GM03348 (cell line): ENCODE results near the gene GAPVD1.

Experiments used
- DNase-seq: peaks from one replicate; pipeline ENCODE4 v3.0.0; 2012; ENCODE audit warnings: low spot score

Gene GAPVD1

DNA sequence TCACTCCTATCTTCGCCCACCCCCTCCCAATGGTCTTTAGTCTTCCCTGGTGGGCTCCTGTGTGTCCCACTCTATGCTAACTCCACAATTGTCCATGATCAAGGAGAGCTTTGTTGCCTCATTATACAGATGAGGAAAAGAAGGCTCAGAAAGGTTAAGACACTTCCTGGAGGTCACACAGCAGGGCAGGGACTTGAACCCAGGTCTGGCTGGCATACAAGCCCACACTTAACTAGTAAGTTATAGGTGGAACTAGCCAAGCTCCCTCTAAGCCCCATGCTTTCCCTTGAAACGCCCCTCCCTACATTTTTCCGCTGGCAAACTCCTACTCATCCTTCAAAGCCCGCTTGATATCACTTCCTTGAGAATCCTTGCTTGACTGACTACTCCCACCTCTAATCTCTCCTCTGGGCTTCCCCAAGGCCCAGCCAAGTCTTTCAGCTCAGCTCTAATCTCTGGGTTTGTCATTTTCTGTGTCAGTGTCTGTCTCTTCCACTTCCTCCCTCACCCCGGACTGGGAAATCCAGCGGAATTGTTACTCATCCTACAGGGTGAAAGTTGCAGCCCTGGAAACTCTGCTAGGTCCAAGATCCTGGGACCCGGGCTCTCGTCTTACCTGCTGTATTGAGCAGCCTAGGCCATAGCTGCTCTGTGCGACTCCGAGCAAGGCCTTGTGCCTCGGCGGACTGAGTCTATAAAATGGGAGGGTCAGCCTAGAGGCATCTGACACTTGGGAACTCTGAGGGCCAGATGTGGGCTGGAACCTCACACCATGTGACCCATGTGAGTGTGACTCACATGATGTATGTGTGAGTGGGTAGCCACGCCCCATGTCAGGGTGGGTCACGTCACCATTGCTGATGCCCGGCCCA lies 144.5 kb downstream of the GAPVD1 start:
- no peak for DNase-seq

DNA sequence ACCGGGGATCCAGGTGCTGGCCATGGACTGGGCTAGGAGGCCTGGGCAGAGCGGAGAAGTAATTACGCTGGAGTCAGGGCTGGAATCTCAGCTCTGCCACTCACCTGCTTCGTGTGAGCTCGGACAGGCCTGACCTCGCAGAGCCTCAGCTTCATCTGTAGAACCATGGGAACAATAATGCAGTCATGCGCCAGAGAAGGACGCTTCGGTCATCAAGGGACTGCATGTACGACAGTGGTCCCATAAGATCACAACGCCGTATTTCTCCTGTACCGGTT lies 145.1 kb downstream of the GAPVD1 start:
- DNase-seq = no peak

DNA sequence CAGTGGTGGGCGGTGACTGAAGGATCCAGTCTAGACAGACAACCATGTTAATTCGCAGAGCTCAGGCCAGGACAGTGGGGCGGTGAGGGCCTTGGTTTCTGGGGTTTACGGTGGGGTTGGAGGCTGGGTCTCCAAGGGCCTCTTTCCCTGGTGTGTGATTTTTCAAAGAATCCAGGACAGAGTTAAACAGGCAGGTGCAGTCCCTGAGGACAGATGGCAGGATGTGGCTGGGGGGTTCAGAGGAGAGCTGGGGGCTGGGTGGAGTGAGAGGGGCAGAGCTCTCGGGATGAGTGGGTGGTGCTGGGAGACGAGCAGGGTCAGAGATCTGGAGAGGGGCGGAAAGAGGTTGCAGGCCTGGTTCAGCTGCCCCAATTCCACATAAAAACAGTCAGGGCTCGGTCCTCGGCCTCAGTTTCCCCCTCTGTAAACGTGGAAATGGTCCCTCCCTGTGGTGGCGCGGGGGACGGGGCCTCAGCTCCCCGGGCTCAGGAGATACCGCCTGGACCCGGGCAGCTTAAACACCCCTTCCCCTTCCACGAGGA lies 145.9 kb downstream of the GAPVD1 start:
- DNase-seq = no peak

DNA sequence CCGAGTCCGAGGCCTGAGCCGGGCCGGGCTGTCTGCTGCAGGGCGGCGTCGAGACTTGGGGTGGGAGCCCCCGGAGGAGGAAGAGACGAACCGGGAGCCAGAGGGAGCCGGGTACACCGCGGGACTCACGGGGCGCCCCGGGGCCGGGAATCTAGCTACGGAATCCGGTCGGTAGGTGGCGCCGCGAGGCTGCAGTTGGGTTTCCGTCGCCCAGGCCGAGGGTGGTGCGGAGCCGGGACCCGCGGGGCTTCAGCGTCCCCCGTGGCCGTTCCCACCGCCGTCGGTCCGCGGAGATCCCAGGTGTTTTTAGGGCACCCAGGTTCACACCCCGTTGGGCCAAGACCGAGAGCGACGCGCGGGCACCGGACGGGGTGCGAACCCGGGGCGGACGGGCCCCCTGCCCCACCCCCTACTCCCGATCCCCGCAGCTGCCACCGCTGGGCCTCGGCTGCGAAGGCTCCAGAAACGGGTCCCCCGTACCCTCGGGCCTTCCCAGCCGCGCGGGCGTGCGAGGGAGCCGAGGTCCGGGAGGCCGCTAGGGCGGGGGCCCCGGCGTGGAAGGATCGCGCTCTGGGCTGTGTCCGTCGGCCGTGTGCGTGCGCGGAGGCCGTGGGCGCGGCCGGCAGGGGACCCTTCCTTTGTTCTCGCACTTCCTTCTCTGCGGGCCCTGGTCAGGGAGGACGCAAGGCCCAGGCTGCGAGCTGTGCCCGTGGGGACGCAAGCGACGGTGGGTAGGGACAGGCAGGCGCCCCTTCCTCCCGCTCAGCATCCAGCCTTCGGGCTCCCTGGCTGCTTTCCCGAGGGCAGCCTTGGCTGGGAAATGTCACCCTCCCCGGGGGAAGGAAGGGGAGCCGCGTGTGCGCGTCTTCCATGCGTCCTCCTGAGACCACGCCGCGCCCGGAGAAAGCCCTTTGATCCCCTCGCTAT lies 146.6 kb downstream of the GAPVD1 start:
- DNase-seq = peak; percentile 96

DNA sequence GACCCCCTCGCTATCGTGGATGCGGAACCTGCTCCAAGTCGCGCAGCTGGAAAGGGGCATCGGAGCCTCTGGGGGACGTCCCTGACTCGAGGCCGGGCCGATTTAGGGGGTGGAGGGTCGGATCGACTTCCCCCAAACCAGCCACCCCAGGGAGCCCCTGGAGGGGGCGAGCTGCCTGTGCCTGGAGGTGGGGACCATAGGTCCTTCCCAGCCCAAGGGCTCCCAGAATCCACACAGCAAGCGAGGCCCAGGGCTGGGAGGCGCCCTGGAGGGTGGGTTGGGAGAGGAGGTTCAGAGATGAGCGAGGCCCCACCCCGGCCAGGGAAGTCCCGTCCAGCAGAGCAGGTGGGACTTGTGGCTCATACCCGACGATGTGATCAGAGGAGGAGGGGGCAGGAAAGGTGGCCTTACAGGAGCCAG lies 147.6 kb downstream of the GAPVD1 start:
- no peak for DNase-seq

DNA sequence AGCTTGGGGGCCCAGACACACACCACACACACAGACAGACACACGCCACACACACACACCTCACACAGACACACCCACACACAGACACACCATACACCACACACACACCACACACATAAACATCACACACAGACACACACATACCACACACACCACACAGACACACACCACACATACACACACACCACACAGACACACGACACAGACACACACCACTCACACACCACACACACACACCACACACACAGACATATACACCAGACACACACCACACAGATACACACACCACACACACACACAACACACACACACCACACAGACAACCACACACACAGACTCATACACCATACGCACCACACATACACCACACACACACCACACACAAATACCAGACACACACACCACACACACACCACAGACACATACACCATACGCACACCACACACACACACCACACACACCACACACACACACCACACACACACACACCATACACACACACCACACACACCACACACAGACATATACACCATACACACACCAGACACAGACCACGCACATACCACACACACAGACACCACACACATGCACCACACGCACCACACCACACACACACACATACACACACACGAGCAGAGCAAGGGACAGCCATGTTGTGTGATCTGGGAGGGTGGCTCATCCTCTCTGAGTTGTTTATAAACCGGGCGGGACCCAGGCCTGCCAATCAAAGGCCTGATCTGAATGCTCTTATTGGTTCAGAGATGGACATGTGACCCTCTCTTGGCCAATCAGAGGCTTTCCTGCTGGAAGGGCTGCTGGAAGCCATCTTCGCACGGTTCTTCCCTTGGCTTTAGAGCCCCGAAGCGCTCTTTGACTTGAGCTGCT lies 148.3 kb downstream of the GAPVD1 start:
- DNase-seq = peak; percentile 59

DNA sequence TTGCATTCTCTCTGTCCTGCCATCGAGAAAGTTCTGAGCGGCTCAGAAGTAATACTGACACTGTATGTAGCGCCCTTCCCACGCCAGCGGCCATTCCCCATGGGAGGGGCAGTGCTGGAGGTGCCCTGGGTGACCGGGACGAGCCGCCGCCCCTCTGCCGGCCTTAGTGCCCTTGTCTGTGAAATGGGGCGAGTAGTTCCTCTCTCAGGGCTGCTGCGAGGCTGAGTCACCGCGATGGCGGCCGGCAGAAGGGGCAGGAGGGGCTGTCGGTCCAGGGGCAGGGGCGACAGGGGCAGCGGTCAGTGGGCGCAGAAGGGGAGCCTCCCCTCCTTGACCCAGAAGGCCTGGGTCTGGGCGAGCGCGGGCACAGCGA lies 148.9 kb downstream of the GAPVD1 start:
- no peak for DNase-seq

DNA sequence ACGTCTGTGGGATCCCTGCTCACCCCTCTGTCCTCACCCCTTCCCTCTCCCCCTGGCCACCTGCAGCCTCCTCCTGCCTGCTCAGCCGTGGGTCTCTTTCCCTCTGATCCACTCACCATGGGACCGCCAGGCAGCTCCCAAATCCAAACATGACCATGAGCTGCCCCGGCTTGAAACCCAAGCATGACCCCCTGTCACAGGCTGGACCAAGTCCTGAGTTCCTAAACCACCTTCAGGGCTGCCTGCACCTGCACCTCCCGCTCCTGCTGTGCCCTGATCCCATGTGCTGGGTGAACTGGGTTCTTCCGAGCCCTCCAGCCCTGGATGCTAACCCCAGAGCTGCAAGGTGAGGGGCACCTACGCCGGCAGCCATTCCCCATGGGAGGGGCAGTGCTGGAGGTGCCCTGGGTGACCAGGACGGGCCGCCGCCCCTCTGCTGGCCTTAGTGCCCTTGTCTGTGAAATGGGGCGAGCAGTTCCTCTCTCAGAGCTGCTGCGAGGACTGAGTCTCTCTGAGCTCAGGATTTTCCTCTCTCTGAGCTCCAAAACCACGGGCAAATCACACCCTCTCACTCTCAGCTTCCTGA lies 149.6 kb downstream of the GAPVD1 start:
- no peak for DNase-seq

DNA sequence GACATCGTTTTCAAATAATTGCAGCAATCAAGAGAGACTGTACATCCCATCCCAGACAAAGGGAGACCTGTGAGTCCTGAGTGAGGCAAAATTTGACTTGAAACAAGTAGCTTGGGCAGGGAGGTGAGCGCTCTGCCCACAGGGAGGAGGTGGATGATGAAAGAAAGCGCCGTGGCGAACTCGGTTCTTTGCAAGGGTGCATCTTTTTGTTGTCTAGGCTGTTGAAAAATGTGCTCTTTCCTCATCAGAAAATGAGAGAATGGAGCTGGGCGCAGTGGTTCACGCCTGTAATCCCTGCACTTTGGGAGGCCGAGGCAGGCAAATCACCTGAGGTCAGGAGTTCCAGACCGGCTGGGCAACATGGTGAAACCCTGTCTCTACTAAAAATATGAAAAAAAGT lies 150.5 kb downstream of the GAPVD1 start:
- no peak for DNase-seq

DNA sequence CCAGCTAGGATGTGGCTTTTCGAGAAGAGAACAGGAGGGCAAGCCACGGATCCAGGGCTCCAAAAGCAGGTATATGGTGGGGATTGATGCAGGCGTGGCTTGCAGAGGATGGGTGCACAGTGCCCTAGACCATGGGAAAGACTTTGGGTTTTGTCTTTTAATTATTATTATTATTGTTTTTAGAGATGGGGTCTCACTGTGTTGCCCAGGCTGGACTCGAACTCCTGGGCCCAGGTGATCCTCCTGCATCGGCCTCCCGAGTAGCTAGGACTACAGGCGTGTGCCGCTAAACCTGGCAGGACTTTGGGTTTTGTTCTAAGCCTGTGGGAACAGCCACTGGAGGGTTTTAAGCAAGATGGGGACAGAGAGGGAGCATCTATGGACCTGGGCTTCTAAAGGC lies 152.0 kb downstream of the GAPVD1 start:
- DNase-seq = no peak

DNA sequence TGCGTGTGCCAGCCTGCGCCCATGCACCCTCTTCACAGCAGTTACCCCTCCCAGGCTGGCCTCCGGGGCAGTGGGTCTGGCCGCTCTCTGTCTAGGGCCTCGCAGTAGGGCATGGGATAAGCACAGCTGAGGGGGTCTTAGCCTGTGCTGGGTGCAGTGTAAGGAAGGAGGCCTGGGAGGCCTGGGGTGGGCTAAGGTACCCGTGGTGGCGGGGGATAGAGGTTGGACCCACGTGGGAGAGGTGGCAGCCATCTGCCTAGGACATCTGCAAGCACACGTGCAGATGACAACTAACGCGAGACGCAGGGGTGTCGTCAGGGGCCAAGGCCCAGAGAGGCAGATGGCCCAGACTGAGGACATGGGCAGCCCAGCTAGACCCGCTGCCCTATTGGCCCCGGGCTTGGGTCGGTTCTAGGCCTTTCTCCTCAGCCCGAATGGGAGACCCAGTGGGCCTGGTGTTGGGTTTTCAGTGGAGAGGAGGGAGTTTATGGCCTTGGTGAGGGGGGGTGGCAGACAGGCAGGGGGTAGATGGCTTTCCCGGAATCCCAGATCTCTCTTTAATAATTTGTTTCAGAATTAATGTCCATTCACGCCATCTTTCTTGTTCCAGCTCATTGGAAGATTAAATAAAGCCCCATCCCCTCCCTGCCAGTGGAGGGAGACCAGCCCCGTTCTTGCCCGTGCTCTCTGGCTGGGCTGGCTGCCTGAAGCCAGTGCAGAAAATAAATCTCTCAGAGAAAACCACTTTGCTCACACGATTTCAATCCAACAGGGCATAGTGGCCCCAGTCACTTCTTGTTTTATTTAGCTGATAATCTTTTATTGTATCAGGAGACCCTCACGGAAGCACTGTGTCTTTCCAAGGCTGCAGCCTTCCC lies 154.2 kb downstream of the GAPVD1 start:
- DNase-seq = no peak

DNA sequence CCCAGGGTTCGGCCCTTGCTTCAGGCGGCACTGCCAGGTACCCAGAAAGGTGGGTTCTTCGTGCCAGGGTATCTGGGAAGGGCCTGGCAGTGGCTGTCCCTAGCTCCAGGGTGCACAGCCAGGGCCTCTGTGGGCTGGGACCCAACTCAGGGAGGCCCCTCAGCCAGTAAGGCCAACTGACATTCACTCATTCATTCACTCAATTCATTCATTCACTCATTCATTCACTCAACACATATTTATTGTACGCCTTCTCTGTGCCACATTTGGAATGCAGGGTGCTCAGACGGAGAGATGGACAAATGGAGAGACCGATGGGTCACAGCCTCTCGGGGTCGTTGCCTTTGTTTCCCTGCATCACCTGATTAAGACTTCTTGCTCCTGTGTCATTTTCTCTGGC lies 154.9 kb downstream of the GAPVD1 start:
- no peak for DNase-seq
